Limb (tissue), 2 donors: ENCODE data around the gene XBP1.
"Not testable (repeated sequence)": the region's sequence is repeated elsewhere in the genome, so short reads cannot be mapped to it uniquely, and the experiment has no call there.

ENCODE experiments used
- DNase-seq, 2 donors: peaks; one replicate each; pipeline ENCODE4 v3.0.0-alpha.2; 2016; ENCODE audit errors: extremely low spot score in 2 of 2

XBP1 gene

GRCh38 chr22:28800308-28801041, at the start of gene XBP1:
Gene XBP1, minus strand, starts transcription at chr22:28800569.
- DNase-seq, result peak; percentile 92 to 95

GRCh38 chr22:28846994-28847393, 46.6 kb upstream of the XBP1 start:
- no peak for DNase-seq

DNA sequence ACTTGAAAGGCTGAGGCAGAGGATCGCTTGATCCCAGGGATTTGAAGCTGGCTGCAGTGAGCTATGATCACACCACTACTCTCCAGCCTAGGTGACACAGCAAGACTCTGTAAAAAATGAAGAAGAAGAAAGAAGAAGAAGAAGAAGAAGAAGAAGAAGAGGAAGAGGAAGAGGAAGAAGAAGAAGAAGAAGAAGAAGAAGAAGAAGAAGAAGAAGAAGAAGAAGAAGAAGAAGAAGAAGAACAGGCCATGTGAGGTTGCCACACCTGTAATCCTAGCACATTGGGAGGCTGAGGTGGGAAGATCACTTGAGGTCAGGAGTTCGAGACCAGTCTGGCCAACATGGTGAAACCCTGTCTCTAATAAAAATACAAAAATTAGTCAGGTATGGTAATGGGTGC, 43.9 kb upstream of the XBP1 start:
- not testable (repeated sequence) for DNase-seq

DNA sequence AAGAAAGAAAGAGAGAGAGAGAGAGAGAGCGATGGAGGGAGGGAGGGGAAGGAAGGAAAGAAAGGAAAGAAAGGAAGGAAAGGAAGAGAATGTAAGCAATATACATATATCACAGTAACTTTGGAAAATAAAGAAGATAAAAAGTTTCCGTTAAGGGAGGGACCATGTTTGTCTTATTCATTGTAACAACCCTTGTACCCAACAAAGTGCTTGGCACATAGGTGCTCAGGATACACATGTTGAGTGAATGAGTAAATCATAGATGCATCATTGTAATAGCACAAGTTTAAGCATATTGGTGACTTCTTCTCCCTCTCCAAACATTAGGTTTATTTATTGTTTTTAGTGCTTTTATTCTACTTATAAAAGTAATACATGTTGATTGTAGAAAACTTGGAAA, 43.3 kb upstream of the XBP1 start:
- no peak for DNase-seq

- DNase-seq, result no peak
Observed at GRCh38 chr22:28841111-28841510, 40.7 kb upstream of the XBP1 start.

DNA sequence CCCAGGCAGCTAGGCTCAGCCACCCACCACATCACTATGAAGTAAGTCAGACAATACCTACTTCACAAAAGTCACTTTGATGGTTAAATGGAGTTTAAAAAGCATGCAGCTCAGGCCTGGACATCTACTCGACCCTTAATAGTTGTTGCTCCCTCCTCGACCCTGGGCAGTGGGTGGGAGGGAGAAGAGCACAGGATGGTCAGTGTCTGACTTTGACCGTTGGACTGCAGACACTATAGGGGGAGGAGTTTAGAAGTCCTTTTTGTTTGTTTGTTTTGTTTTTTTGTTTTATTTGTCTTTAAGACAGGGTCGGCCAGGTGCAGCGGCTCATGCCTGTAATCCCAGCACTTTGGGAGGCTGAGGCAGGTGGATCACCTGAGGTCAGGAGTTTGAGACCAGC, 38.6 kb upstream of the XBP1 start:
- no peak for DNase-seq

DNA sequence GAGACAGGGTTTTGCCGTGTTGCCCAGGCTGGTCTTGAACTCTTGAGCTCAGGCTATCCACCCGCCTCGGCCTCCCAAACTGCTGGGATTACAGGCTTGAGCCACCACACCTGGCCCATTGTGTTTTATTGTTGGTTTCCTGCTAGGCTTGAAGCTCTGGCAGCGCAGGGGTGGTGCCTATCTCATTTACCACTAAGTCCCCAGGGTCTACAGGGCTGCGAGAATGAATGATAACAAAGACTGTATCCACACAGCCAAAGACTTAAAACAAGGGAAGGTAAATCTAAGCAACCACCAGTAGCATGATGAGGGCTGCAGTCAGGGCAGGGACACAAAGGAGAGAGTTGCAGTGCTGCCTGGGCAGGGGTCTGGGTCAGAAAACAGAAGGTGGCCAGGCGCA, 37.3 kb upstream of the XBP1 start:
- DNase-seq, result no peak

- no peak for DNase-seq
Observed at GRCh38 chr22:28835630-28836189, 35.3 kb upstream of the XBP1 start.

DNA sequence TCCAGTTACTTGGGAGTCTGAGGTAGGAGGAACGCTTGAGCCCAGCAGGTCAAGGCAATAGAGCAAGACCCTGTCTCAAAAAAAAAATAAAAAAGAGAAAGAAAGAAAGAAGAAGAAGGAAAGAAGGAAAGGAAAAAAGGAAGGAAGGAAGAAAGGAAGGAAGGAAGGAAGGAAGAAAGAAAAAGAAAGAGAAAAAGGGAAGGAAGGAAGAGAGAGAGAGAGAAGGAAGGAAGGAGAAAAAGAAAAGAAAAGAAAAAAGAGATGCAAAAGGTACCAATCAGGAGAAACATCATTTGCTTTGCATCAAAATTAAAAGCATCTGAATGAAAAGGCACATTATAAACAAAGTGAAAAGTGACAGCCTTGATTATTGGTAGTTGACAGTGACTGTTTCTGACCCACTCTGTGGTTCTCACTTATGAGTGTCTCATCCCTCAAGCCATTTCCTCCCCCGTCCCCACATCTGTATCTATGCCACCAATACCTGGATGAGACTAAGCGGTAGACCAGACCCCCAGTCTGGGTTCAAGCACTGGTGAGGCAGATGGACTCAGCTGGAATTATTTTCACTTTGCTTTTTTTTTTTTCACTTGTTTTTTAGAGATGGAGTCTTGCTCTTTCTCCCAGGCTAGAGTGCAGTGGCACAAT, 33.0 kb upstream of the XBP1 start:
- DNase-seq, result no peak

DNA sequence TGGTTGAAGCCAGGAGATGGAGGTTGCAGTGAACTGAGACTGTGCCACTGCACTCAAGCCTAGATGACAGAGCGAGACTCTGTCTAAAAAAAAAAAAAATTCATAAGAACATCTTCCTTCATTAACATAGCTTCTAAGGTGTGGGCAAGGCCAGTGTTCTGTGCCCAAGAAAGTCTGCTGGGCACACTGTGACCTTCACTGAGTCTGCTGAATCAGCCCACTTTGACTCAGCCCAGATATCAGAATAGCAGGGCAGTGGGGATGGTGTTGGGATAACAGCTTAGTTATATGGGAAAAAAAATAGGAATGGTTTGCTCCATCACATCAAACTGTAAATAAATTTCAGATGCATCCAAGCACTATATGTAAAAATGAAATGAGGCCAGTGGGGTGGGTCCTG, 32.4 kb upstream of the XBP1 start:
- no peak for DNase-seq

DNA sequence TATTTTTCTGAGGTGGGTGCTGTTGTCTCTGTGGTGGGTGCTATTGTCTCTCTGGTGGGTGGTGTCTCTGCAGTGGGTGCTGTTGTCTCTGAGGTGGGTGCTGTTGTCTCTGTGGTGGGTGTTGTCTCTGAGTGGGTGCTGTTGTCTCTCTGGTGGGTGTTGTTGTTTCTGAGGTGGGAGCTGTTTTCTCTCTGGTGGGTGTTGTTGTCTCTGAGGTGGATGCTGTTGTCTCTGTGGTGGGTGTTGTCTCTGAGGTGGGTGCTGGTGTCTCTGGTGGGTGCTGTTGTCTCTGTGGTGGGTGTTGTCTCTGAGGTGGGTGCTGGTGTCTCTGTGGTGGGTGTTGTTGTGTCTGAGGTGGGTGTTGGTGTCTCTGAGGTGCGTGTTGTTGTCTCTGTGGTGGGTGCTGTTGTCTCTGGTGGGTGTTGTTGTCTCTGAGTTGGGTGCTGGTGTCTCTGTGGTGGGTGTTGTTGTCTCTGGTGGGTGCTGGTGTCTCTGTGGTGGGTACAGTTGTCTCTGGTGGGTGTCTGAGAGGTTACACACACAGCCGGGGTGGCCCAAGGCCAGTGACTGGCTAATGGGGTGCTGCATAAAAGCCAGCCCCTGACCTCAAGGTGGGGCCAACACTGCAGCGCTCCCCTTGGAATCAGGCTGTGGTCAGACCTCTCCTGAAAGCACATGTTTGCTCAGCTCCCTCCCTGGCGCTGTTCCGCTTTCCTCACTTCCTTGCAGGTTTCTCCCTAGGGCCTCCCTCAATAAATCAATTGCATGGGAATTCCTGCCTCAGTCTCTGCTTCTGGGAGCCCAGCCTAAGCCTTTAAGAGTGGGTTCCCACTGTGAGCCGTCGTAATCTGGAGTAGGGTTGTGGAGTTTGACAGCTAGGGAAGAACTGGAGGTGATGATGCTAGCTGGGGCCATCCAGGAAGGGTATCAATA, 31.0 kb upstream of the XBP1 start:
- no peak for DNase-seq

DNA sequence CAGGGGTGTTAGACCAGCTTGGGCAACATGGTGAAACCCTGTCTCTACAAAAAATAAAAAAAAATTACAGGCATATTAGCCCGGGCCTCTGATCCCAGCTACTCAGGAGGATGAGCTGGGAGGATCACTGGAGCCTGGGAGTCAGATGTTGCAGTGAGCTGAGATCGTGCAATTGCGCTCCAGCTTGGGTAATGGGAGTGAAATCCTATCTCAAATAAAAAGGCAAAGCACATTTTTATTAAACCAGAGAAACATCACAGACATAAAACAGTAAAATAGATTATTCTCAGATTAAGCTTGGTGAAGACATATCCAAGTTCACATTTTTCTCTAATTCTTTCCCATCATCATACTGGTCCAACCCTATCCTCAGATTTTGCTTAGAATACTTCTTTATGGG, 30.1 kb upstream of the XBP1 start:
- no peak for DNase-seq

DNA sequence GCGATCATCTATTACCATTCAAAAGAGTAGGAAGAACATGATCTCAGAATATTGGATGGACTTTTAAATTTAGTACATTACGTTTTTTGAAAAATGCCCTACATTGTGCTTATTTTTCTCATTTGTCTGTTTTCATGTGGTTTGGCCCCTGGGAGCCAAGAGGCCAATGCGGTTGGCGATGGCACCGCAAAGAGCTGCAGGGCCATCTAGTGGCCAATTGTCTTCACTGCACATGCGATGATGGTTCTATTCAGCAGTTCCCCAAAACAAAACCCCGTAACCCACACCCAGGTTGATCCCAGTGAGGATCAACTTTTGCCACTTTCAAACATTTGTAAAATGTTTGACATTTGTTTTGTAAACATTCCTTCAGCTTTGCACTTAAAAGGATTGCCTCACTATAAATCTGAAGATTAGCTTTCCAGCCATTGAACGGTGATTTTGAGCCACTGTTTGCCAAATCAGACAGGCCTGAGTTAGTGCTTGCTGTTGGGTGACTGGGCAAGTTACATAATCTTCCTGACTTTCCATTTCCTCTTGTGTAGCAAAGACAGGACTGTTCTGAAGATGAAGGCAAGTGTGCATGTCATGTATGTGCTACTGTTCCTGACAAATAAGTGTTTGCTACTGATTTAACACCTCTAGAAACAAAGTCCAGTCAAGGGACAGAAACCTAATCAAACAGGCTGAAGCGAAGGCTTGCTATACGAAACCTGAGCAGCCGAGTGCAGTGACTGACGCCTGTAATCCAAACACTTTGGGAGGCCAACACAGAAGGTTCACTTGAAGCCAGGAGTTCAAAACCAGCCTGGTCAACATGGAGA, 29.2 kb upstream of the XBP1 start:
- DNase-seq, result peak; percentile 60 to 79

DNA sequence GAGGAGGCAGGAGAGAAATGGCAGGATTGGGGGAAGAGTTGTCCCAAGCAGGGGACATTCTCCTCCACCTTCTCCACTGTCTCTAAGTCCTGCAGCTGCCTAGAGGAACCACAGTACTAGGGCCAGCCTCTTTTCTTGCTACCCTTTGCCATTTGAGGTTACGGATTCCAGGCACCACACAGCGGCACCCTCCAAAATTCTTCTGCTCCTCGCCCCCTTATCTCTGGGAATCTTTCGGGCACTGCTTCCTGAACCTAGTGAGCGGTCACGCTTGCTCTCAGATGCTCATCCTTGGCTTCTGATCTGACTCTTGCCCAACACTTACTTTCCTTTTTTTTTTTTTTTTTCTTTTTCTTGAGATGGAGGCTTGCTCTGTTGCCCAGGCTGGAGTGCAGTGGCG, 26.6 kb upstream of the XBP1 start:
- DNase-seq, result no peak

DNA sequence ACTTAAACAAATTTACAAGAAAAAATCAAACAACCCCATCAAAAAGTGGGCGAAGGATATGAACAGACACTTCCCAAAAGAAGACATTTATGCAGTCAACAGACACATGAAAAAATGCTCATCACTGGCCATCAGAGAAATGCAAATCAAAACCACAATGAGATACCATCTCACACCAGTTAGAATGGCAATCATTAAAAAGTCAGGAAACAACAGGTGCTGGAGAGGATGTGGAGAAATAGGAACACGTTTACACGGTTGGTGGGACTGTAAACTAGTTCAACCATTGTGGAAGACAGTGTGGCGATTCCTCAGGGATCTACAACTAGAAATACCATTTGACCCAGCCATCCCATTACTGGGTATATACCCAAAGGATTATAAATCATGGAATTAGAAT, 26.1 kb upstream of the XBP1 start:
- not testable (repeated sequence) for DNase-seq

- not testable (repeated sequence) for DNase-seq
Observed at GRCh38 chr22:28824455-28824854, 24.1 kb upstream of the XBP1 start.

GRCh38 chr22:28822930-28823551, 22.7 kb upstream of the XBP1 start:
- no peak for DNase-seq

- no peak for DNase-seq
Observed at GRCh38 chr22:28821452-28821851, 21.1 kb upstream of the XBP1 start.

DNA sequence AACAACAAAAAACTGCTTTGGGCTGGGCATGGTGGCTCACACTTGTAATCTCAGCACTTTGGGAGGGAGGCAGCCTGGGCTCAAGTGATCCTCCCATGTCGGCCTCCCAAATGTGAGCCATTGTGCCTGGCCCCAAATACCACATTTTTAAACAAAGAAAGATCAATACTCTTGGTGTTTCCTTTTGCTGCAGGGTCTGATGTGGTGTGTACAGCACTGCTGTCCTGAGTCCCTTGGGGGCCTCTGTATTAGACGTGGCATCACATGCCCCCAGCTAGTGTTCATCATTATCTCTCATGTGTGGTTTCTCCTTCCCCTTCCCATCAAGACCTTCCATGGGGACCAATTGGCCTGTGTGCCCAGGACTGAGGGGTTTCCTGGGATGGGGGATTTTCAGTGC, 20.5 kb upstream of the XBP1 start:
- no peak for DNase-seq

- no peak for DNase-seq
Observed at GRCh38 chr22:28819253-28820096, 19.1 kb upstream of the XBP1 start.
